Measurements from ENCODE around the gene MEF2C. TPM values are rescaled to one million over a fixed set of nuclear protein-coding genes. Genes with fewer than 3 reads are reported as not detected.
A peak's percentile ranks its signal among the peaks of the same experiment; 100 is the strongest.

MEF2C gene
- total and polyA plus RNA-seq, 7 donors = 2.8 to 51.4 (median 32.1) TPM

DNA sequence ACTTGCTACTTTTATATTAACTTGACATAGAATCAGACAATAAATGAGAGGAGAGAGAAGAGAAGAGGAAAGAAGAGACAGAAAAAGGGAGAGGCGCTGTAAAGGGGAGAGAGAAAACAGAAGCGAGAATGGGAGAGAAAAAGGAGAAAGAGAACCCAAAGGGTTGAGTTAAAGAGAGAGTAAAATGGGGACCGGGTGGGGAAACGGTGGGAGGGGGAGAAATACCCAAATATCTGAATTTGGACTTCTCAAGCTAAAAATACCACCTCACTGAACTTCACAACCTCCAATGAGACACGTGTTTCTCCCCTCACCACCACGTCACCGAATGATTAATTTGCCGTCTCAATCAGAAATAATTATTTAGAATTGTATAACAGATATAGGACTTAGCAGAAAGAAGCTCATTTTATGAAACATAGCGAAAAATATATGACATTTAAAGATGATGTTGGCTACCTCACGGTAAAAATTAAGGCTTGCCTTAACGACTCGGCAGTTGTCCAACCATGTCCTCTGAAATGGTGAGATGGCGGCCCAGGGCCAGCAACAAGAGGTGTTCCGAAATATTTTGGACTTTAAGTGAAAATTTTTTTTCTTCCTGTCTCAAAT is 204.1 kb downstream of the MEF2C start:
- no peaks in the 10 kb centered on the region for H3K36me3 ChIP-seq
- TF ChIP-seq POLR2A (IDR thresholded peaks at IDR 0.05) (no peak), EP300 (IDR thresholded peaks at IDR 0.05) (no peak), POLR2AphosphoS5 (IDR thresholded peaks at IDR 0.05) (no peak)
- TF ChIP-seq, protein P1, sequence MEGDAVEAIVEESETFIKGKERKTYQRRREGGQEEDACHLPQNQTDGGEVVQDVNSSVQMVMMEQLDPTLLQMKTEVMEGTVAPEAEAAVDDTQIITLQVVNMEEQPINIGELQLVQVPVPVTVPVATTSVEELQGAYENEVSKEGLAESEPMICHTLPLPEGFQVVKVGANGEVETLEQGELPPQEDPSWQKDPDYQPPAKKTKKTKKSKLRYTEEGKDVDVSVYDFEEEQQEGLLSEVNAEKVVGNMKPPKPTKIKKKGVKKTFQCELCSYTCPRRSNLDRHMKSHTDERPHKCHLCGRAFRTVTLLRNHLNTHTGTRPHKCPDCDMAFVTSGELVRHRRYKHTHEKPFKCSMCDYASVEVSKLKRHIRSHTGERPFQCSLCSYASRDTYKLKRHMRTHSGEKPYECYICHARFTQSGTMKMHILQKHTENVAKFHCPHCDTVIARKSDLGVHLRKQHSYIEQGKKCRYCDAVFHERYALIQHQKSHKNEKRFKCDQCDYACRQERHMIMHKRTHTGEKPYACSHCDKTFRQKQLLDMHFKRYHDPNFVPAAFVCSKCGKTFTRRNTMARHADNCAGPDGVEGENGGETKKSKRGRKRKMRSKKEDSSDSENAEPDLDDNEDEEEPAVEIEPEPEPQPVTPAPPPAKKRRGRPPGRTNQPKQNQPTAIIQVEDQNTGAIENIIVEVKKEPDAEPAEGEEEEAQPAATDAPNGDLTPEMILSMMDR (IDR thresholded peaks at IDR 0.05) = no peak
- 26 to 53% methylated on average over 14 of the region's 14 CpGs for WGBS, 2 donors
- intact Hi-C loops (cut with DNase I) = no loop called here
- peaks cover 0 to 3% (median 0%) of the 10 kb centered on the region in 4 donors for H3K9me3 ChIP-seq
- no peak overlapping the region for H3K27ac ChIP-seq
- peaks cover 0 to 36% (median 29%) of the 10 kb centered on the region in 4 donors for H3K4me1 ChIP-seq
- H3K27me3 ChIP-seq = peaks cover 77 to 100% (median 97%) of the 10 kb centered on the region in 3 donors
- DNase-seq = no peak
- no peak overlapping the region for H3K4me3 ChIP-seq

DNA sequence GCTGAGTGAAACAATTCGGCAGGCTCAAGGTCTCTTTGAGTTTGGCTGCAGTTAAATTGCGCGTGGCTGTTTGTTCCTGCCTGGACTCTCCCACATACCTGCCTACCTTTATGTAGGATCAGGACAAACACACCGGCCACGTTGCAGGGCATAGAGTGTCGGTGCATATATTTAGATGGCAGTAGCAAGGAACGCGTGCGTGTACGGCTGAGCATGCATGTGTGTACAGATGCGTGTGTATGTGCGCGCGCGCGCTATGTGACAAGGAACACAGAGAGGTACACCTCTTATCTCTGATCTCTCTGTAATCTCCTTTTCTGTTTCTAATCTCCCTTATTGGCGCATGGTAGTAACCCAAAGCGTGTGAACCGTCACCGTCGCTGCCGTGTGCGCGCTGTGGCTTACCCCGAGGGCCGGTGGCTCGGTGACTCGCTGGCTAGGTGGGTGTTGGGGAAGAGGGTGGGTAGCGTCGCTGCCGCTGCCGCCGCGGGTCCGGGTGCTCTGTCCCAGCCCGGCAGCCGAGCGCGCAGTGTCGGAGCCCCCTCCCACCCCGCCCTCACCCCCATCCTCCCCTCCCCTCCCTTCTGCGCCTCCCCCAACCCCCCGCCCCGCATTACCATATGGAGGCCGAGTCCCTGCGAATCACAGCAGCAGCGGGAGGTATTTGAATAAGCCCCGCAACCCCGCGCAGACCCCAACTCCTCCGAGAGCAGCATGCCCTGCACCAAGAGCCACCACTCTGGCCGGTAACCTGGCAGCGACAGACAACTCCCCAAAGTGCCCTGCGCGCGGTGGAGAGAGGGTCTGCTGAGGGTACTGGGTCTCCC is 204.8 kb downstream of the MEF2C start:
- H3K4me3 ChIP-seq = peak overlapping the region in 1 of 4 donors; percentile 20
- peaks cover 0 to 31% (median 30%) of the 10 kb centered on the region in 4 donors for H3K4me1 ChIP-seq
- intact Hi-C loops (cut with DNase I) = no loop called here
- no peaks in the 10 kb centered on the region for H3K36me3 ChIP-seq
- peaks cover 0 to 3% (median 0%) of the 10 kb centered on the region in 4 donors for H3K9me3 ChIP-seq
- no peak overlapping the region for H3K27ac ChIP-seq
- peaks cover 70 to 100% (median 97%) of the 10 kb centered on the region in 3 donors for H3K27me3 ChIP-seq
- no peak for DNase-seq
- WGBS, 2 donors = 6 to 9% methylated on average over 56 of the region's 56 CpGs
- TF ChIP-seq, protein P1 (IDR thresholded peaks at IDR 0.05) = no peak
- TF ChIP-seq POLR2A (IDR thresholded peaks at IDR 0.05) = no peak
- TF ChIP-seq EP300 (IDR thresholded peaks at IDR 0.05) = no peak
- no peak for TF ChIP-seq POLR2AphosphoS5 (IDR thresholded peaks at IDR 0.05)

- 22 to 45% methylated on average over 4 of the region's 4 CpGs for WGBS, 2 donors
- peaks cover 0 to 31% (median 30%) of the 10 kb centered on the region in 4 donors for H3K4me1 ChIP-seq
- TF ChIP-seq EP300 (IDR thresholded peaks at IDR 0.05) = no peak
- no peak for TF ChIP-seq POLR2A (IDR thresholded peaks at IDR 0.05)
- TF ChIP-seq, protein P1 (IDR thresholded peaks at IDR 0.05) = no peak
- no peak for TF ChIP-seq POLR2AphosphoS5 (IDR thresholded peaks at IDR 0.05)
- DNase-seq = no peak
- H3K9me3 ChIP-seq = peaks cover 0 to 3% (median 0%) of the 10 kb centered on the region in 4 donors
- peaks cover 67 to 100% (median 97%) of the 10 kb centered on the region in 3 donors for H3K27me3 ChIP-seq
- H3K27ac ChIP-seq = no peak overlapping the region
- intact Hi-C loops (cut with DNase I) = no loop called here
- no peaks in the 10 kb centered on the region for H3K36me3 ChIP-seq
- peak overlapping the region in 1 of 4 donors; percentile 20 for H3K4me3 ChIP-seq
These were observed 205.5 kb downstream of the MEF2C start for GRCh38 chr5:88677376-88677895.

GRCh38 chr5:88676637-88677375 is 206.2 kb downstream of the MEF2C start:
- DNase-seq = no peak
- Histone ChIP-seq H3K4me1 (peaks cover 0 to 31% (median 30%) of the 10 kb centered on the region in 4 donors), H3K27ac (no peak overlapping the region), H3K36me3 (no peaks in the 10 kb centered on the region), H3K4me3 (no peak overlapping the region), H3K9me3 (peaks cover 0 to 3% (median 0%) of the 10 kb centered on the region in 4 donors), H3K27me3 (peaks cover 70 to 100% (median 97%) of the 10 kb centered on the region in 3 donors)
- WGBS, 2 donors = 32 to 36% methylated on average over 8 of the region's 8 CpGs
- TF ChIP-seq POLR2AphosphoS5 (IDR thresholded peaks at IDR 0.05) = peak in 1 of 4 donors; percentile 8
- TF ChIP-seq POLR2A (IDR thresholded peaks at IDR 0.05) = no peak
- intact Hi-C loops (cut with DNase I) = no loop called here

All from sigmoid colon (tissue), 7 donors.